ENCODE data around the gene NAPEPLD.
"Not testable (repeated sequence)": the region's sequence is repeated elsewhere in the genome, so short reads cannot be mapped to it uniquely, and the experiment has no call there.

Gene NAPEPLD

GRCh38 chr7:103116991-103117390, 31.9 kb downstream of the NAPEPLD start:
- TF ChIP-seq CTCF (IDR thresholded peaks at IDR 0.05; ENCODE audit: low read depth, low read length), result no peak
- no peak overlapping the region for H3K4me3 ChIP-seq (ENCODE audit: low read depth, low read length)

GRCh38 chr7:103116511-103116910, 32.4 kb downstream of the NAPEPLD start:
- no peak overlapping the region for H3K4me3 ChIP-seq (ENCODE audit: low read depth, low read length)
- TF ChIP-seq CTCF (IDR thresholded peaks at IDR 0.05; ENCODE audit: low read depth, low read length), result no peak

GRCh38 chr7:103115771-103116170, 33.1 kb downstream of the NAPEPLD start:
- TF ChIP-seq CTCF (IDR thresholded peaks at IDR 0.05; ENCODE audit: low read depth, low read length), result no peak
- no peak overlapping the region for H3K4me3 ChIP-seq (ENCODE audit: low read depth, low read length)

GRCh38 chr7:103114576-103115008, 34.3 kb downstream of the NAPEPLD start:
- TF ChIP-seq CTCF (IDR thresholded peaks at IDR 0.05; ENCODE audit: low read depth, low read length), result no peak
- H3K4me3 ChIP-seq (ENCODE audit: low read depth, low read length), result no peak overlapping the region

GRCh38 chr7:103113164-103113563, 35.7 kb downstream of the NAPEPLD start:
- TF ChIP-seq CTCF (IDR thresholded peaks at IDR 0.05; ENCODE audit: low read depth, low read length), result no peak
- no peak overlapping the region for H3K4me3 ChIP-seq (ENCODE audit: low read depth, low read length)

GRCh38 chr7:103106703-103107070, 42.2 kb downstream of the NAPEPLD start:
- H3K4me3 ChIP-seq (ENCODE audit: low read depth, low read length), result not testable (repeated sequence)

GRCh38 chr7:103106005-103106702, 42.7 kb downstream of the NAPEPLD start:
- TF ChIP-seq CTCF (IDR thresholded peaks at IDR 0.05; ENCODE audit: low read depth, low read length), result no peak
- H3K4me3 ChIP-seq (ENCODE audit: low read depth, low read length), result no peak overlapping the region

- TF ChIP-seq CTCF (IDR thresholded peaks at IDR 0.05; ENCODE audit: low read depth, low read length), result no peak
- no peak overlapping the region for H3K4me3 ChIP-seq (ENCODE audit: low read depth, low read length)
Observed at GRCh38 chr7:103101543-103101942, 47.4 kb downstream of the NAPEPLD start.

All from WI38 (cell line).